ENCODE results near the gene VSTM2A. TPM values are rescaled to one million over a fixed set of nuclear protein-coding genes. Genes with fewer than 3 reads are reported as not detected.

Gene VSTM2A
- total RNA-seq, 4 donors from 2014 or later = not detected

- H3K27ac ChIP-seq = no peak overlapping the region
- H3K9me3 ChIP-seq = no peaks in the 10 kb centered on the region
- H3K27me3 ChIP-seq = no peaks in the 10 kb centered on the region
- H3K4me3 ChIP-seq = no peak overlapping the region
- DNase-seq (no peak), ATAC-seq (no peak)
- intact Hi-C loops (cut with DNase I; ENCODE audit: low total_unique reads) = no loop called here
- no peaks in the 10 kb centered on the region for H3K36me3 ChIP-seq
- in situ Hi-C loops (cut with MboI; ENCODE audit: low sequenced_read_pairs in 4 of 4) = no loop called here
- no peaks in the 10 kb centered on the region for H3K4me1 ChIP-seq
- TF ChIP-seq POLR2A (IDR thresholded peaks at IDR 0.05) (no peak), CTCF (IDR thresholded peaks at IDR 0.05 in 4 of 5, conservative IDR thresholded peaks at IDR 0.05 in 1 of 5) (no peak)
Observed at GRCh38 chr7:54596747-54597146, 54.6 kb downstream of the VSTM2A start.

GRCh38 chr7:54615537-54615936, 73.4 kb downstream of the VSTM2A start:
- Histone ChIP-seq H3K4me3 (no peak overlapping the region), H3K9me3 (peaks cover 0 to 3% (median 0%) of the 10 kb centered on the region in 3 donors), H3K4me1 (no peaks in the 10 kb centered on the region), H3K27ac (no peak overlapping the region), H3K36me3 (no peaks in the 10 kb centered on the region), H3K27me3 (no peaks in the 10 kb centered on the region)
- ATAC-seq (no peak), DNase-seq (no peak)
- intact Hi-C loops (cut with DNase I; ENCODE audit: low total_unique reads) (no loop called here), in situ Hi-C loops (cut with MboI; ENCODE audit: low sequenced_read_pairs in 4 of 4) (no loop called here)
- TF ChIP-seq POLR2A (IDR thresholded peaks at IDR 0.05) (no peak), CTCF (IDR thresholded peaks at IDR 0.05 in 4 of 5, conservative IDR thresholded peaks at IDR 0.05 in 1 of 5) (no peak)

Other genes with a start within 250 kb of the VSTM2A start
- 100 to 1,000 TPM; 133 to 292 (median 165) TPM for gene SEC61G, start 216.8 kb downstream of the VSTM2A start, total RNA-seq